GM18907 (cell line): ENCODE results near the gene NMUR2.
A peak's percentile ranks its signal among the peaks of the same experiment; 100 is the strongest.

ENCODE experiments used
- ATAC-seq: cut with Tn5 transposase; IDR thresholded peaks from one replicate; pipeline ENCODE4 v1.9.1; 2021; ENCODE audit warnings: mild to moderate bottlenecking, moderate library complexity; ENCODE audit not compliant: unreplicated experiment

The NMUR2 gene, protein sequence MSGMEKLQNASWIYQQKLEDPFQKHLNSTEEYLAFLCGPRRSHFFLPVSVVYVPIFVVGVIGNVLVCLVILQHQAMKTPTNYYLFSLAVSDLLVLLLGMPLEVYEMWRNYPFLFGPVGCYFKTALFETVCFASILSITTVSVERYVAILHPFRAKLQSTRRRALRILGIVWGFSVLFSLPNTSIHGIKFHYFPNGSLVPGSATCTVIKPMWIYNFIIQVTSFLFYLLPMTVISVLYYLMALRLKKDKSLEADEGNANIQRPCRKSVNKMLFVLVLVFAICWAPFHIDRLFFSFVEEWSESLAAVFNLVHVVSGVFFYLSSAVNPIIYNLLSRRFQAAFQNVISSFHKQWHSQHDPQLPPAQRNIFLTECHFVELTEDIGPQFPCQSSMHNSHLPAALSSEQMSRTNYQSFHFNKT

DNA sequence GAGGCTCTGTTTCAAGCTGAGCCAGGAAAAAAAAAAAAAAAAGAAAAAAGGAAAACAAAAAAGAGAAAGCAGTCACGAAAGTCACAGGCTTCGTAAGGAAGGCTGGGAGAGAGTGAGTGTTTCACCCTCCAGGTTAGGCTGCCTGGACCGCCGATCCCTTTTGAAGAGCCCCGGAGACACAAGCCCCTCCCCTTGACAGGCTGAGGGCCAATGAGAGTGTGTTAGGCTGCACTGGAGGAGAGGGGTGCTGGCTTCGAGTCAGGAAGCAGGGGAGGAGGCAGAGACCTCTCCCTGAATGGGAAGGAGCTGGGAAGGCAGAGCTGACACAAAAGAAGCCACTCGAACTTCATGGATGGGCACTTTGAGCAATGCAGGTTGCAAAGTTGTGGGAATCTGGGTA is at the start of gene NMUR2:
NMUR2 (minus strand) TSS at position 135 of the 400 bp plus-strand sequence. CDS start 166 bp downstream, outside the sequence.
- no peak for ATAC-seq

DNA sequence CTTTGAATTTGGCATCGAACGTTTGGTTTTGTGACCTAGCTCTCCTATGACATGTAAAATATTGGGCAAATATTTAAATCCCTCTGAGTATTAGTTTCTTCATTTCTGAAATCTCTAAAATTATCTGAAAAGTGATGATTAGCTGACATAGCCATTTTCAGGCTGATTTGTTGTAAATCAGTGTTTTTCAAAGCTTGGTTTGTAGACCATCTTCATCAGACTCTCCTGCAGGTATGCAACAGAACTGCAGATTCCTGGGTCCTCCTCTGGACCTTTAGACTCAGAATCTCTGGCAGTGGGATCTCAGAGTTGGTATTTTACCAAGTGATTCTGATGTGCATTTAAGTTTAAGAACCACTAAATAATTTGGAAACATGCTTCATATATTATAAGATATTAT is 38.9 kb upstream of the NMUR2 start:
- no peak for ATAC-seq

DNA sequence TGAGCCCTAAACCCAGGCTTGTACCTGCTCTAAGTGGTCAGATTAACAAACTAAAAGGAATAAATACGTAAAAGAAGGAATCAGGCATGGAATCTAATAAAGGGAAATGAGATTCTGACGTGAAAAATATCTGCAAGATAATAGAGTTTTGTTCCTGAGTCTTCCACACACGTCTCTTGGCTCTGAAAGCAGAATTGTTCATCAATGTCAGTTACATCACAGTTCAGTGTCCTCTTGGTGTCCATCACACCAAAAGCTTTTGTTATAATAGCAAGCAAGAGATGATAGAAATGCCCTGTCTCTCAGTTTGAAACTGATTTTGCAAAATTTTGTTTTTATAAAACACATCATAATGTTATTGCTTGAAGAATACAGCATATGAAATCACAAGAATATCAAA is 34.7 kb upstream of the NMUR2 start:
- no peak for ATAC-seq

DNA sequence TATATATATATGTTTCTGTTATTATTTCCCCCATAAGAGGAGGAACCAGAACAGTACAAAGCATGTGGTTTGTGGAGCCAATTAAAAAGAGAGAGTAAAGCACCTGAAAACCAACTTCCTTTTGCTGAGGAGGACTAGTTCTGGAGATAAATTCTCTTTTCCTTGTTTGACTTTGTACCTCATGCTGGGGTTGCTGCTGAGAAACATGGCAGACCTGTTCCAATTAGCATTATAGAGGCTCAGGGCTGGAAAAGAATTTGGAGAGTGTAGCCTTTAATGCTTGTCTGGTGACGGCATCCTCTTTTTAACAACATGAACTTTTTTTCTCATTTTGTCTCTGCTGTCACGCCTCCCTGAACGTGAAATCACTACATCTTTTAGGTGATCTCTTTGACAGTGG is 32.8 kb upstream of the NMUR2 start:
- ATAC-seq, result no peak

DNA sequence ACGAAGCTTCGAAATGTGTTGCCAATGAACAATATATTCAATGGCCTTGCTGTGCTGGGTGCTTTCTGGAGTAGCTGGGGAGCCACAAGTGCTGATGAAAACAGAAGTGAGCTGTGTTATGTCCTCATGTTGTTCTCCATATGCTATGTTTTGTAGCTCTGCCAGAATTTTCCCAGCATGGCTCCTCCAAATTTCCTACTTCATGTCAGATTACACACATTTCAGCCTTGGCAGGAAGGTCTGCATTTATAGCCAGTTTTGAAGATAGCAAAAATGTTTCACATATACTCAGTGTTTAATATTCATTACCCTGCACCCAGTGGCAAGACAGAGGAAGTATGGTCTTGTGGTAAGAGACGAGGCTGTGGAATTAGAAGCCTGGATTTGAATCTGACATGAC is 22.6 kb upstream of the NMUR2 start:
- ATAC-seq, result no peak

DNA sequence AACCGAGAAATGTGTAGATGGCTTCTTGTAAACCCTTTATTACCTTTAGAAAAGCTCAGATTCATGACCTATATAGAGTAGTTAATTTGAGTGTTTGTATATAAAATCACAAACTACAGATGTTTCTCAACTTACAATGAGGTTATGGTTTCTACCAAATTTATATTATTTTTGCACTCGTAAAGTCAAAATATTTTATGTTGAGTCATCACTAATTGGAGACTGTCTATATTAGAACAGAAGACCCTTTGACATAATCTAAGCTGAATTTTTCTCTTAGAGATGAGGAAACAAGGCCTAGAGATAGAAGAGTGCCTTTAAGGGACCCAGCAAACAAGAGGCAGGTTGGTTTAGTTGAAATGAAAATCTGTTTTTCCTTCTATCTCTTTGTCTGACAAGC is 20.0 kb upstream of the NMUR2 start:
- no peak for ATAC-seq

DNA sequence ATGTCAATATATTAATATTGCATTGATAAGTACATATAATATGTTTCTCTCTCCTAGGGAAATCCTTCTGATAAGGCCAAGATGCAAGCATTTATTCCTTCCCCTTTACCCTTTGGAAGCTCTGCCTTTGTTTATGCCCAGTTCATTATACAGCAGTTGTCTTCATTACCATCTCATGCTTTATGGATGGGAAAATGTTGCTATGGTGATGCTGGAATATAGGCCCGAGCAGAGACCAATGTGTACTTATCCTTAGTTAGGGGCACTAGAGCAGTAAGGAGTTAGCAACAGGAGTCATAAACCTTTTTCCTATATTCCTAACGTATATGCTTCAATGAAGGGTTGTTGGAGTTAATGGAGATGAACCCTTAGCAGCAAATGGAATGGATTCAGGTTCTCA is 19.4 kb upstream of the NMUR2 start:
- no peak for ATAC-seq

DNA sequence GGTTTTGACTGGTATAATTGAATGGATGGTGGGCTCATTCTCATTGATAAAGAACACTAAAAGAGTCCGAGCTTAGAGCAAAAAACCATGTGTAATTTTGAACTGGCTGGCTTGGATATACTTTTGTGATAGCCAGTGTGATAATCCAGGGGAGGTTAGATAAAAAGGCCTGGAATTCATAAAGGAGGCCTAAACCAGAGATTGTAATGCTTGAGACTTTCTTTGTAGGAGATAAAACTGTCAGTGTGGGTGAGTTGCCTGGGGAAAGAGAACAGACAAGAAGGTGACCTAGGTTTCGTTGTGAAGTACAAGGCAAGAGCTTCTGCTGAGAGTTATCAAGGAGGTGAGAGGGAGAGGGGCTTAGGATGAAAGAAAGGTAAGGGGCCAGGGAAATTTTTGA is 17.0 kb upstream of the NMUR2 start:
- ATAC-seq, result no peak

DNA sequence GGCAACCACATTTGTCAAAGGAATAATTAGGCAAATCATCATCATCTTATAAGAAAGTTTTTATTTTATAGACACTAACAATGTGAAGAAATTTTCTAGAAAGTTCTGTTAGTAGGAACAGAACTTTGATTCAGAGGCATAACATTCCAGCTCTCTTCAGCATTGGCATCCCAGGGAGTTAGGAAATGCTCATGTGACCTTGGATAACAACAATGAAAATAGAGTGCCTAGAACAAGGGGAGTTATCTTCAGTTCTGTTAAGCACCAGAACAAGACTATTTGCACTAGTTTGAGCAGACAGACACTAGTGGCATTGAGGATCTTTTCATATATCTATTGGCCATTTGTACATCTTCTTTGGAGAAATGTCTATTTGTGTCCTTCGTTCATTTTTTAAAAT is 7.0 kb upstream of the NMUR2 start:
- no peak for ATAC-seq

DNA sequence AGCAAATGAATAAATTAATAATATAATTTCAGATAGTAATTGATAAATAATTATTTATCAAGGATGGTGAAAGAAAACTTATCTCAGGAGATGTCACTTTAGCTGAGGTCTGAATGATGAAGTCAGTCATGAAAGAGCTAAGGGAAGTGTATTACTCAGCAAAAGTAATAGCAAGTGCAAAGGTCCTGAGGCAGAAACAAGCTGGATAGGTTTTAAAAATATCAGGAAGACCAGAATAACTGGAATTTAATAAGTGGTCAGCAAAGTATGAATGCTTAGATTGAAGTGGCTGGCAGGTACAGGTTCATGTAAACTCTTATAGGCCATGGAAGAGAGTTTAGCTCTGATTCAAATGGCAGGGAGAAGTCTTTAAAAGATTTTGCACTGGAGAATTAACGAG is 1.0 kb upstream of the NMUR2 start:
- no peak for ATAC-seq

DNA sequence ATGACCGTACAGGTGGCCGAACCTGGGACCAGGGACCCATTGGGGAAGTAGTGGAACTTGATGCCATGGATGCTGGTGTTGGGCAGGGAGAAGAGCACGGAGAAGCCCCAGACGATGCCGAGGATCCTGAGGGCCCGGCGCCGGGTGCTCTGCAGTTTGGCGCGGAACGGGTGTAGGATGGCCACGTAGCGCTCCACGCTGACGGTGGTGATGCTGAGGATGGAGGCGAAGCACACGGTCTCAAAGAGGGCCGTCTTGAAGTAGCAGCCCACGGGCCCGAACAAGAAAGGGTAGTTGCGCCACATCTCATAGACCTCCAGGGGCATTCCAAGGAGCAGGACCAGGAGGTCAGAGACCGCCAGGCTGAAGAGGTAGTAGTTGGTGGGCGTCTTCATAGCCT is 585 bp downstream of the NMUR2 start:
- no peak for ATAC-seq

DNA sequence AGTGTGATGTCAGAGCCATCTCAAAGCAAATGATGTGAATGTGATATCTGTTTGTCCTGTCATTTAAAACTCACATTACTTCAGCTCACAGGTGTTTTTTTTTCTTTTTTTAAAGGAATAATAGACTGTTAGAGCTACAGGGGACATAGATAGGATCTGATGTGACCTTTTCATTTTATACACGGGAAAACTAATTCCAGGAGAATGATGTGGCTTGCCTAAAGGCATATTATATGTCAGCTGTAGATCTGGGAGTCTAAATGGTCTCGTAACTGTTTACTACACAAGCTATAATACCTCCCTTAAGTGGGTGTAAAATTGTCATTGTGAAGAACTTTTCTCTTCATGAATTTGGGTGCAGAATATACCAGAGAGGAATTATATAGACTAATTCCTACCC is 2.0 kb downstream of the NMUR2 start:
- no peak for ATAC-seq

DNA sequence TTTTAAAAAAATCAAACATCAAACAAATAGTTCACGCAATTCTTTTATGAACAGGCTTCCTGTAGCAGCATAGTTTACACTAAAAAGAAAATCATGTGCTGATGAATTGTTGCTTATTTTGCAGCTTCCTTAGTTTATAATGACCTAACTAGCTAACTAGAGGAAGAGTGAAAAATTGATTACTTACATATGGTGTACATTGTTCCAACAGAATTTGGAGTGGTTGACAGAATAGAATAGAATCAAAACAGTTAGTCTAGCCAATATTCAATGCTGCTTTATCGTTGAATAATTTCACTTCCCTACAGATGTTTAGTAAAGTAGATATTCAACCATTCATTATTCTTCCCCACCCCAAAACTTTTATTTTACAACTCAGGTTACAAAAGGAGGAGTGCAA is 4.2 kb downstream of the NMUR2 start:
- ATAC-seq, result no peak

DNA sequence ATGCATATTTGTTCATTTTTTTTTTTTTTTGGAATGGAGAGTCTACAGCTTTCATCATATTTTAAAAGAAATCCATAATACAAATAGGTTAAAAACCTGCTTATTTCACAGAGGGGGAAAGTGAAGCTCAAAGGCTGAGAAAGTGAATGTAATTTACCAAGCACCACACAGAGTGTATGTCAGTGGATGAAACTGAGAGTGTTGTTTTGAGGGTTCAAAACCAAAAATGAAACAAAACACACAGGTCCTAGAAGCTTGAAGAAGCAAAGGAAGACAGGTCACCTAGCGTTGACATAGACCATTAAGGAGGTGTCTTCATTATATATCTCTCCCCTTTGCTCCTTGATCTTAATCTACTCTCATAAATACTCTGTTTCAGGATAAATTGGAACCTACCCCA is 7.5 kb downstream of the NMUR2 start:
- peak; percentile 89 for ATAC-seq

DNA sequence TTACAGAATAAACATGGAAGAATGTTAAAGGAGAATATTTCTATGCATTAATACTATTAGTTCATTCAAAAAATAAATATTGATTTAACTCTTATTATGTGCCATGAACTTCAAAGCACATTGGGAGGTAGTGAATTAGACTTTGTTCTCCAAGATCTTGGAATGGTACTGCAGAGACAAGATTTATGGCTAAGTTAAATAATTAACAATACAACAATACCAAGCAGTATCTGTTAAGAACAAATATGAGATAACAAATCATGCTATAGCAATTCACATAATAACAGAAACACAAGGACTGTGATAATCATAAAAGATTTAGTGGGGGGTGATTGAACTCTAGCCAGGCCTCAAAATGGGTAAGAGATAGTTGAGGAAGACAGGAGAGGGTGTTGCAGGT is 11.6 kb downstream of the NMUR2 start:
- ATAC-seq, result no peak

DNA sequence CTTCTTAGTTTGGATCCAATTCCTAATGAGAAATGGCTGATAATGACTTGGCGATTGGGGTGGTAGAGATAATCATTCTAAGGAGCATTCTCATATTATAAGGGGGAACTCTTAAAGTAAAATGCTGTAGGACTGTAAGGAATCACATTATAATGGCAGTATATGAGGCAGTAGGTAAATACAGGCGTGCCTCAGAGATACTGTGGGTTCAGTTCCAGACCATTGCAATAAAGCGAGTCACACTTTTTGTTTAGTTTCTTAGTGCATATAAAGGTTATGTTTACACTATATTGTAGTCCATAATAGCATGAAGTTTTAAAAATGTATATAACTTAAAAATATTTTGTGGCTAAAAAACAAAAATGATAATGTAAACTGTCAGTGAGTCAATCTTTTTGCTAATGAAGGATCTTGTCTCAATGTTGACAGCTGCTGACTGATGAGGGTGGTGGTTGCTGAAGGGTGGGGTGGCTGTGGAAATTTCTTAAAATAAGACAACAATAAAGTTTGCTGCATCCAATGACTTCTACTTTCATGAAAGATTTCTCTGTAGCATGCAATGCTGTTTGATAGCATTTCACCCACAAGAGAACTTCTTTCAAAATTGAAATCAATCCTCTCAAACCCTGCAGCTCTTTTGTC is 15.8 kb downstream of the NMUR2 start:
- no peak for ATAC-seq

DNA sequence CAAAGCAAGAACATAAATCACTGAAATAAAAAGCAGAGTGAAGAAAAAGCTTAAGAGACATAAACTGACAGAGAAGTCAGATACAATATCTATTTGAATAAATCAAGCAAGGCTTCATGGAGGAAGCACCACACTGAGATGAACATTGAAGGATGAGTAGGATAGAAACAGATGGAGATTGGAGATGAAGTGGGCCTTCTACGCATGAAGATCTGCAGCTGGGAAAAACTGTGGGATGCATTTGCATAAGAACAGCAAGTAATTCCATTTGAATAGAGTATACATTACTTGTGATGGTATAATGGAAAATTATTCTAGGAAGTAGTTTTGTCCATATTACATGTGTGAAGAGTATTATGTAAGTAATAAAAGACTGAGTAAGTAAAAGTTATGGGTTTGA is 16.5 kb downstream of the NMUR2 start:
- no peak for ATAC-seq

DNA sequence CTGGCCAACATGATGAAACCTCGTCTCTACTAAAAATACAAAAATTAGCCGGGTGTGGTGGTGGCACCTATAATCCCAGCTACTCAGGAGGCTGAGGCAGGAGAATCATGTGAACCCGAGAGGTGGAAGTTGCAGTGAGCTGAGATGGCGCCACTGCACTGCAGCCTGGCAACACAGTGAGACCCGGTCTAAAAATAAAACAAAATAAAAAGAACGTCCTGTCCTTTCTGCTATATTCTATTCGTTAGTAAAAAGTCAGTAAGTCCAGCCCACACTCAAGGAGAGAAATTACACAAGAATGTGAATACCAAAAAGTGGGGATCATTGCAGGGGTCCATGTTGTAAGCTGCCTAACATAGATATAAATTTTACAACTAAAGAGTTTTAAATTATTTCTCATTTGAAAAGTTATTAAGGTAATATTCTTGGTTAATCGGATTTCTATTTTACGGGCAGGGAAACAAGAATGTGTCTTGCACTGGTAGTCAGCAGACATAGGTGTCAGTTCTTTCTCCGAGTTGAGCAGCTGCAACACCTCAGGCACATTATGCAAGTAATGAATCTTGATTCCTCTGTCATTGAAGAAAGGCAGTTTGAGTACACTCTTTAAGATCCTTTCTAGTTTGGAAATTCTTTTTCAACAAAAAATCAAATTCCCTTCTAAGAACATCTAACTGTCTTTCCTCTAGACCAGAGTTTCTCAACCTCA is 24.5 kb downstream of the NMUR2 start:
- ATAC-seq, result no peak

DNA sequence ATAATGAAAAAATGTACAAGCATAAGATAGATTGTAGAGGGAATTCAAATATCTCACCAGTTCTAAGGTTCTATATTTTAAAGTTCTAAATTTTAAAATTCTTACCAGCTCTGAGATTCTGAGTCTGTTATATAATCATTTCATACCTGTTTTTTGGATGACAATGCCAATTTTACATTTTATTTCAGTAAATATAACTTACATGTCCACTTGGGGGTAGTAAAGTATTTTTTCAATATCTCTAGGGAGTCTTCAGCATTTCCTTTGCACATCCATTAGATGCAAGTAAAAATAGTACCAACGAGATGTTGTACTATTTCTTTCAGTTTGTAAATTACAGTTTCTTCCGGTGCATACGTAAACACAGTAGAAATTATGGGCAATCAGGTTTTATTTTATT is 25.7 kb downstream of the NMUR2 start:
- no peak for ATAC-seq

DNA sequence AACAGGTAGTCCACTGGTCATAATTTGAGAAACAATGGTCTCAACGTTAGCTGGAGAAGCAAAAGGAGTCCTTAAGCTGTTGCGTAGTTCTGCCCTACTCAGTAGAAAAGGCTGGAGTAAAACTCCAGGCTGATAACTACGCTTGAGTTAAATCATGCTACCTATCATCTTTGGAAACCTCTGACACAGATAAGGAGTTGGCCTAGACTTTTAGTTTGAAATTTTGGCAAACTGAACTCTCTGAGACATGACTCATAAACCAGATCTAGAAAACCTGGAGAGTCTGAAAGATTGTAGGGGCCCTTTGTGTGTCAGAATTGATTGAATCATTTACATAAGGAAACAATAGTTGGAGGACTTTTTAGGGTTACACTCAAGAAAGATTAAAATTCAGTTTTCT is 26.3 kb downstream of the NMUR2 start:
- ATAC-seq, result no peak

DNA sequence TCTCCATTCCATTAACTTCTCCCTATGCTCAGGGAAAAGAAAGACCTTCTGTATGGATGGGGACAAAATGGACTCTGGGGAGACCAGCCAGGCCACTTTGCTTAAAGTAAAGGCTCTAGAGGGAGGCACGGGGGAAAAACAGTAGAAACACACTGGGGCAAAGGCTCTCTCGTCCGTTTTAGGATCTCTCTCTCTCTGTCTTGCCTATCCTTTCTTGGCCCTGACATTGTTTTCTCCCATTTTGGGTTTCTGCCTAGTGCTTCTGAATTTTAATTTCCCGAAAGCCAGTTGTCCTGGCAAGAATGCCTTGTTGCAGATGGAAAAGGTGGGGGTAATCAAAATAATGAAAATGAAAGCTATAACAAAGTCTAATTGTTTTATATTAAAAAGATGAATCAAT is 28.2 kb downstream of the NMUR2 start:
- ATAC-seq, result no peak

DNA sequence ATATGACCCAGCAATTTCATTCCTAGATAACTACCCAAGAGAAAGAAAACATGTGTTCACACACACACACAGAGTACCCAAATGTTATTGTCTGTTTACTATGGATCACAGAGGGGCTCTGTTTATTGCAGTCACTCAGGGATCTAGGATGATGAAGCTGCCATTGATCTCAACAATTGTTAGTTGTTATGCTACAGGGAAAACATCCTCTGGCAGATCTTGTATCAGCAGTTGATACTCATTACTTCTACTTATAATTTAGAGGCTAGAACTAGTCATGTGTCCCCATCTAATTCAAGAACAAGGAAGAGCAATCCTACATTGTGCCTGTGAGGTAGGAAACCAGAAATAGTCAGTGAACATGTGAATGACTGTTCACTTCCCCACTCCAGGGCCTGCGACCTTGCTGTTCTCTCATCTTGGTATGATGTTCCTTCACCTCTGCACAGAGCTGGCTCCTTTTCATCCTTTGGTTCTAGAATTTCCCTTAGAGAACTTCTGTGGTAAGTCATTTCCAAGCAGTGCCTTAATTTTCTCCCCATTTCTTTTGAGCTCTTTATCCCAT is 30.3 kb downstream of the NMUR2 start:
- no peak for ATAC-seq
